ENCODE data around the gene FBN2.

DNA sequence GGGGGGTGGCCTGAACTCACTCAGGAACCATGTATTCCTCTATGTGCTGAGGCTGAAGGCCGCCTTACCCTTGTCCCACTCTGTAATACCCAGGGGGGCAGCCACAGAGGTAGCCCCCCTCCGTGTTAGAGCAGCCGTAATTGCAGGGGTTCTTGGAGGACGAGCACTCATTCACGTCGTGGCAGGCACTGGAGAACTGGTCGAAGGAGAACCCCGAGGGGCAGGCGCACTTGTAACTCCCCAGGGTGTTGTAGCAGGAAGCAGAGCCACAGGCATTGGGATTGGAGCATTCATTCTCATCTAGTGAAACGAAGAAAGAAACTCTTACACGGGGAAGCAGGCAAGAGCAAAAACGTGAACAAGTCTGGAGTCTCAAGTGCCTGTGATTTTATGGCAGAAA lies 274.7 kb downstream of the FBN2 start:
- TF ChIP-seq, protein P1, sequence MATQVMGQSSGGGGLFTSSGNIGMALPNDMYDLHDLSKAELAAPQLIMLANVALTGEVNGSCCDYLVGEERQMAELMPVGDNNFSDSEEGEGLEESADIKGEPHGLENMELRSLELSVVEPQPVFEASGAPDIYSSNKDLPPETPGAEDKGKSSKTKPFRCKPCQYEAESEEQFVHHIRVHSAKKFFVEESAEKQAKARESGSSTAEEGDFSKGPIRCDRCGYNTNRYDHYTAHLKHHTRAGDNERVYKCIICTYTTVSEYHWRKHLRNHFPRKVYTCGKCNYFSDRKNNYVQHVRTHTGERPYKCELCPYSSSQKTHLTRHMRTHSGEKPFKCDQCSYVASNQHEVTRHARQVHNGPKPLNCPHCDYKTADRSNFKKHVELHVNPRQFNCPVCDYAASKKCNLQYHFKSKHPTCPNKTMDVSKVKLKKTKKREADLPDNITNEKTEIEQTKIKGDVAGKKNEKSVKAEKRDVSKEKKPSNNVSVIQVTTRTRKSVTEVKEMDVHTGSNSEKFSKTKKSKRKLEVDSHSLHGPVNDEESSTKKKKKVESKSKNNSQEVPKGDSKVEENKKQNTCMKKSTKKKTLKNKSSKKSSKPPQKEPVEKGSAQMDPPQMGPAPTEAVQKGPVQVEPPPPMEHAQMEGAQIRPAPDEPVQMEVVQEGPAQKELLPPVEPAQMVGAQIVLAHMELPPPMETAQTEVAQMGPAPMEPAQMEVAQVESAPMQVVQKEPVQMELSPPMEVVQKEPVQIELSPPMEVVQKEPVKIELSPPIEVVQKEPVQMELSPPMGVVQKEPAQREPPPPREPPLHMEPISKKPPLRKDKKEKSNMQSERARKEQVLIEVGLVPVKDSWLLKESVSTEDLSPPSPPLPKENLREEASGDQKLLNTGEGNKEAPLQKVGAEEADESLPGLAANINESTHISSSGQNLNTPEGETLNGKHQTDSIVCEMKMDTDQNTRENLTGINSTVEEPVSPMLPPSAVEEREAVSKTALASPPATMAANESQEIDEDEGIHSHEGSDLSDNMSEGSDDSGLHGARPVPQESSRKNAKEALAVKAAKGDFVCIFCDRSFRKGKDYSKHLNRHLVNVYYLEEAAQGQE (IDR thresholded peaks at IDR 0.05; ENCODE audit: borderline replicate concordance), result no peak
- TF ChIP-seq, protein P2, sequence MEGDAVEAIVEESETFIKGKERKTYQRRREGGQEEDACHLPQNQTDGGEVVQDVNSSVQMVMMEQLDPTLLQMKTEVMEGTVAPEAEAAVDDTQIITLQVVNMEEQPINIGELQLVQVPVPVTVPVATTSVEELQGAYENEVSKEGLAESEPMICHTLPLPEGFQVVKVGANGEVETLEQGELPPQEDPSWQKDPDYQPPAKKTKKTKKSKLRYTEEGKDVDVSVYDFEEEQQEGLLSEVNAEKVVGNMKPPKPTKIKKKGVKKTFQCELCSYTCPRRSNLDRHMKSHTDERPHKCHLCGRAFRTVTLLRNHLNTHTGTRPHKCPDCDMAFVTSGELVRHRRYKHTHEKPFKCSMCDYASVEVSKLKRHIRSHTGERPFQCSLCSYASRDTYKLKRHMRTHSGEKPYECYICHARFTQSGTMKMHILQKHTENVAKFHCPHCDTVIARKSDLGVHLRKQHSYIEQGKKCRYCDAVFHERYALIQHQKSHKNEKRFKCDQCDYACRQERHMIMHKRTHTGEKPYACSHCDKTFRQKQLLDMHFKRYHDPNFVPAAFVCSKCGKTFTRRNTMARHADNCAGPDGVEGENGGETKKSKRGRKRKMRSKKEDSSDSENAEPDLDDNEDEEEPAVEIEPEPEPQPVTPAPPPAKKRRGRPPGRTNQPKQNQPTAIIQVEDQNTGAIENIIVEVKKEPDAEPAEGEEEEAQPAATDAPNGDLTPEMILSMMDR (IDR thresholded peaks at IDR 0.05; ENCODE audit: poor library complexity, severe bottlenecking), result no peak
- TF ChIP-seq POLR2AphosphoS5 (IDR thresholded peaks at IDR 0.05) (no peak), EZH2 (IDR thresholded peaks at IDR 0.05; ENCODE audit: borderline replicate concordance, insufficient read depth, low read length, poor library complexity, severe bottlenecking) (no peak), MXI1 (conservative IDR thresholded peaks at IDR 0.05; ENCODE audit: poor library complexity, severe bottlenecking) (no peak)
